ENCODE data around the gene BUD23. TPM values are rescaled to one million over a fixed set of nuclear protein-coding genes. Genes with fewer than 3 reads are reported as not detected.

The BUD23 gene
- total RNA-seq, 1 experiment from 2014 or later = 124 TPM

- no peaks in the 10 kb centered on the region for H3K27me3 ChIP-seq (ENCODE audit: control insufficient read depth, insufficient read depth, low read length)
- in situ Hi-C loops (cut with HindIII; ENCODE audit: low pct_unique_long_range_greater_than_20kb, low sequenced_read_pairs) (no loop called here), intact Hi-C loops (cut with micrococcal nuclease; ENCODE audit: unreplicated experiment) (no loop called here)
- ChIA-PET POLR2A (no interaction called here), CTCF (no interaction called here)
- H3K4me3 ChIP-seq (ENCODE audit: low read depth in 2 of 2, low read length in 2 of 2) = no peak overlapping the region
- TF ChIP-seq REST (IDR thresholded peaks at IDR 0.05; ENCODE audit: insufficient read depth in 1 of 2, low read depth in 2 of 2, low read length in 1 of 2) = no peak
- TF ChIP-seq SIN3A (IDR thresholded peaks at IDR 0.05; ENCODE audit: borderline replicate concordance, insufficient read depth, low read depth, low read length) = no peak
- BruUV-seq (replicated peaks) = no TSS peak
- peaks cover 24% of the 10 kb centered on the region for H3K4me1 ChIP-seq (ENCODE audit: control insufficient read depth, insufficient read depth, low read length)
- ATAC-seq = no peak
- H3K27ac ChIP-seq (ENCODE audit: low read length) = peak overlapping the region; percentile 11; the same call in 1 of the 2 replicates
- no peaks in the 10 kb centered on the region; the same call in 1 of the 2 replicates for H3K36me3 ChIP-seq (ENCODE audit: control insufficient read depth, insufficient read depth, low read length)
- no peaks in the 10 kb centered on the region for H3K9me3 ChIP-seq (ENCODE audit: control insufficient read depth, insufficient read depth, low read depth, low read length)
- DNase-seq (ENCODE audit: low read depth, low spot score) = no peak
Observed at GRCh38 chr7:73679709-73680108, 3.7 kb upstream of the BUD23 start.

- ChIA-PET CTCF (no interaction called here), POLR2A (interaction anchor here (0.6 kb wide), 1 partner anchor 154 kb away, joined by 6 read pairs; no protein-coding TSS in a partner anchor)
- Histone ChIP-seq H3K36me3 (ENCODE audit: control insufficient read depth, insufficient read depth, low read length) (no peaks in the 10 kb centered on the region; the same call in 1 of the 2 replicates), H3K9me3 (ENCODE audit: control insufficient read depth, insufficient read depth, low read depth, low read length) (no peaks in the 10 kb centered on the region), H3K4me3 (ENCODE audit: low read depth in 2 of 2, low read length in 2 of 2) (no peak overlapping the region), H3K27me3 (ENCODE audit: control insufficient read depth, insufficient read depth, low read length) (no peaks in the 10 kb centered on the region), H3K27ac (ENCODE audit: low read length) (no peak overlapping the region; the same call in 1 of the 2 replicates), H3K4me1 (ENCODE audit: control insufficient read depth, insufficient read depth, low read length) (peaks cover 25% of the 10 kb centered on the region)
- intact Hi-C loops (cut with micrococcal nuclease; ENCODE audit: unreplicated experiment) = no loop called here
- ATAC-seq (no peak), DNase-seq (ENCODE audit: low read depth, low spot score) (no peak)
- in situ Hi-C loops (cut with HindIII; ENCODE audit: low pct_unique_long_range_greater_than_20kb, low sequenced_read_pairs) = no loop called here
- TF ChIP-seq POLR2AphosphoS5 (IDR thresholded peaks at IDR 0.05; ENCODE audit: low read depth, low read length) = no peak
- no peak for TF ChIP-seq TCF7L2 (IDR thresholded peaks at IDR 0.05; ENCODE audit: low read depth, low read length)
- no peak for TF ChIP-seq REST (IDR thresholded peaks at IDR 0.05; ENCODE audit: insufficient read depth in 1 of 2, low read depth in 2 of 2, low read length in 1 of 2)
- TF ChIP-seq CTCF (IDR thresholded peaks at IDR 0.05) = no peak
- TF ChIP-seq SIN3A (IDR thresholded peaks at IDR 0.05; ENCODE audit: borderline replicate concordance, insufficient read depth, low read depth, low read length) = no peak
- no TSS peak for BruUV-seq (replicated peaks)
Observed at GRCh38 chr7:73680501-73680900, 2.9 kb upstream of the BUD23 start.

Measured in Panc1 (cell line).